Sigmoid colon (tissue), 4 donors: ENCODE results near the gene SEMA3F.

Source experiments
- EP300 ChIP-seq, 4 donors: sonication (generic); formaldehyde crosslinking; IDR thresholded peaks; one replicate each; pipeline ENCODE4 v1.6.1; 2017; ENCODE audit warnings: antibody characterized with exemption in 4 of 4
- TF ChIP-seq, protein P1 (sequence below), 4 experiments: fragments of 450-650 bp in 3 of 4; fragments of 200-600 bp in 1 of 4; IDR thresholded peaks; one replicate each; pipeline ENCODE4 v1.5.1; 2016 to 2019; ENCODE audit warnings: antibody characterized with exemption in 4 of 4, mild to moderate bottlenecking in 3 of 4, moderate library complexity in 2 of 4

GRCh38 chr3:50117120-50117519 lies 38.0 kb upstream of the SEMA3F start:
- TF ChIP-seq, protein P1, sequence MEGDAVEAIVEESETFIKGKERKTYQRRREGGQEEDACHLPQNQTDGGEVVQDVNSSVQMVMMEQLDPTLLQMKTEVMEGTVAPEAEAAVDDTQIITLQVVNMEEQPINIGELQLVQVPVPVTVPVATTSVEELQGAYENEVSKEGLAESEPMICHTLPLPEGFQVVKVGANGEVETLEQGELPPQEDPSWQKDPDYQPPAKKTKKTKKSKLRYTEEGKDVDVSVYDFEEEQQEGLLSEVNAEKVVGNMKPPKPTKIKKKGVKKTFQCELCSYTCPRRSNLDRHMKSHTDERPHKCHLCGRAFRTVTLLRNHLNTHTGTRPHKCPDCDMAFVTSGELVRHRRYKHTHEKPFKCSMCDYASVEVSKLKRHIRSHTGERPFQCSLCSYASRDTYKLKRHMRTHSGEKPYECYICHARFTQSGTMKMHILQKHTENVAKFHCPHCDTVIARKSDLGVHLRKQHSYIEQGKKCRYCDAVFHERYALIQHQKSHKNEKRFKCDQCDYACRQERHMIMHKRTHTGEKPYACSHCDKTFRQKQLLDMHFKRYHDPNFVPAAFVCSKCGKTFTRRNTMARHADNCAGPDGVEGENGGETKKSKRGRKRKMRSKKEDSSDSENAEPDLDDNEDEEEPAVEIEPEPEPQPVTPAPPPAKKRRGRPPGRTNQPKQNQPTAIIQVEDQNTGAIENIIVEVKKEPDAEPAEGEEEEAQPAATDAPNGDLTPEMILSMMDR (IDR thresholded peaks at IDR 0.05), result no peak
- TF ChIP-seq EP300 (IDR thresholded peaks at IDR 0.05), result no peak
